Gastrocnemius medialis (tissue), 4 donors: ENCODE results near the gene DOCK6. TPM values are rescaled to one million over a fixed set of nuclear protein-coding genes. Genes with fewer than 3 reads are reported as not detected.

ENCODE experiments used
- ATAC-seq, 2 donors: fragments of 150-250 bp; one replicate each; pipeline ENCODE4 v1.9.1; 2016
- DNase-seq, 2 donors: peaks; one replicate each; pipeline ENCODE4 v3.0.0-alpha.2; 2019
- H3K27ac ChIP-seq, 4 donors: fragments of 200-600 bp; sonication (generic); 1 replicate in 1 of 4; 2 replicates in 3 of 4; pipeline ENCODE4 v1.5.1; 2016 to 2018; ENCODE audit warnings: mild to moderate bottlenecking in 2 of 4, moderate library complexity in 1 of 4
- H3K27me3 ChIP-seq, 3 donors: fragments of 200-600 bp; sonication (generic) in 2 of 3; 1 replicate in 1 of 3; 2 replicates in 2 of 3; pipeline versions ENCODE4 v1.5.1 to v1.6.0; 2016 to 2019; ENCODE audit warnings: mild to moderate bottlenecking in 1 of 3, moderate library complexity in 1 of 3
- H3K36me3 ChIP-seq, 2 donors: fragments of 200-600 bp; sonication (generic) in 1 of 2; one replicate each; pipeline ENCODE4 v1.5.1; 2017 to 2018
- H3K4me1 ChIP-seq, 2 donors: fragments of 200-600 bp; sonication (generic) in 1 of 2; one replicate each; pipeline ENCODE4 v1.5.1; 2016 to 2017; ENCODE audit warnings: mild to moderate bottlenecking in 2 of 2
- H3K4me3 ChIP-seq, 4 donors: fragments of 200-600 bp; sonication (generic) in 3 of 4; 1 replicate in 1 of 4; 2 replicates in 3 of 4; pipeline ENCODE4 v1.5.1; 2016 to 2019; ENCODE audit warnings: mild to moderate bottlenecking in 2 of 4
- H3K9me3 ChIP-seq, 3 donors: fragments of 200-600 bp; sonication (generic) in 2 of 3; 1 replicate in 1 of 3; 2 replicates in 2 of 3; pipeline ENCODE4 v1.5.1; 2016 to 2019
- POLR2A ChIP-seq, 2 donors: fragments of 450-650 bp; IDR thresholded peaks; one replicate each; pipeline ENCODE4 v1.6.1; 2017; ENCODE audit warnings: antibody characterized with exemption in 2 of 2, mild to moderate bottlenecking in 2 of 2, moderate library complexity in 2 of 2
- in situ Hi-C, 4 donors: fragments of 200-750 bp; cut with MboI; loops; one replicate each; pipeline versions ENCODE4 v1.15.0 to v1.8.0; 2017; ENCODE audit warnings: low sequenced_read_pairs in 4 of 4
- intact Hi-C: fragments of 100-400 bp; cut with DNase I; formaldehyde crosslinking; loops from one replicate; pipeline ENCODE4 v1.15.1; 2023; ENCODE audit warnings: low total_unique reads
- total RNA-seq, 4 donors: library from RNA; depleted of rRNA; stranded (reverse); fragments of >200 nt; gene quantifications; one replicate each; pipeline versions ENCODE4 v1.1.0 to v1.2.3, GENCODE V29; 2016
- TF ChIP-seq, protein P1 (sequence below), 5 experiments: fragments of 450-650 bp in 3 of 5; fragments of 200-600 bp in 2 of 5; sonication (generic) in 2 of 5; IDR thresholded peaks in 4 of 5; conservative IDR thresholded peaks in 1 of 5; 1 replicate in 4 of 5; 2 replicates in 1 of 5; pipeline ENCODE4 v1.5.1; 2016 to 2019; ENCODE audit warnings: antibody characterized with exemption in 5 of 5, mild to moderate bottlenecking in 3 of 5, moderate library complexity in 3 of 5

The DOCK6 gene
- total RNA-seq, 4 donors from 2014 or later = 4.7 to 9.6 (median 5.8) TPM

DNA sequence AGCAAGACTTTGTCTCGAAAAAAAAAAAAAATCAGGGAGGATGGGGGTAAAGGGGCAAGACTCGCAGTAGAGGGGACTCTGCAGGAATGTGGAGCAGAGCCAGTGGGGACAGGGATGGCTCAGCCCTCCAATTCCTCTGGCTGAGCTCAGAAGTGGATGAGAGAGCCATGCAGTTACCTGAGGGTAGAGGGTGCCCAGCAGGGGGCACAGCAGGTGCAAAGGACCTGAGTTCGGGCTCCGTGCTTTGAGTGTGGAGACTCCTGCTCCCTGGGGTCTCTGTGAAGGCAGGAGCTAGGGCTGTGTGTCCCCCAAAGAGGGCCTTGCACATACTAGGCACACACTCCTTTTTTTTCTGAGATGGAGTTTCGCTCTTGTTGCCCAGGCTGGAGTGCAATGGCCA lies 7.7 kb downstream of the DOCK6 start:
- TF ChIP-seq POLR2A (IDR thresholded peaks at IDR 0.05) = no peak
- TF ChIP-seq, protein P1, sequence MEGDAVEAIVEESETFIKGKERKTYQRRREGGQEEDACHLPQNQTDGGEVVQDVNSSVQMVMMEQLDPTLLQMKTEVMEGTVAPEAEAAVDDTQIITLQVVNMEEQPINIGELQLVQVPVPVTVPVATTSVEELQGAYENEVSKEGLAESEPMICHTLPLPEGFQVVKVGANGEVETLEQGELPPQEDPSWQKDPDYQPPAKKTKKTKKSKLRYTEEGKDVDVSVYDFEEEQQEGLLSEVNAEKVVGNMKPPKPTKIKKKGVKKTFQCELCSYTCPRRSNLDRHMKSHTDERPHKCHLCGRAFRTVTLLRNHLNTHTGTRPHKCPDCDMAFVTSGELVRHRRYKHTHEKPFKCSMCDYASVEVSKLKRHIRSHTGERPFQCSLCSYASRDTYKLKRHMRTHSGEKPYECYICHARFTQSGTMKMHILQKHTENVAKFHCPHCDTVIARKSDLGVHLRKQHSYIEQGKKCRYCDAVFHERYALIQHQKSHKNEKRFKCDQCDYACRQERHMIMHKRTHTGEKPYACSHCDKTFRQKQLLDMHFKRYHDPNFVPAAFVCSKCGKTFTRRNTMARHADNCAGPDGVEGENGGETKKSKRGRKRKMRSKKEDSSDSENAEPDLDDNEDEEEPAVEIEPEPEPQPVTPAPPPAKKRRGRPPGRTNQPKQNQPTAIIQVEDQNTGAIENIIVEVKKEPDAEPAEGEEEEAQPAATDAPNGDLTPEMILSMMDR (IDR thresholded peaks at IDR 0.05 in 4 of 5, conservative IDR thresholded peaks at IDR 0.05 in 1 of 5) = no peak
- H3K4me3 ChIP-seq = no peak overlapping the region
- H3K27me3 ChIP-seq = no peaks in the 10 kb centered on the region
- DNase-seq = no peak
- intact Hi-C loops = no loop called here
- H3K9me3 ChIP-seq = no peaks in the 10 kb centered on the region
- in situ Hi-C loops = no loop called here
- H3K36me3 ChIP-seq = peaks cover 0 to 8% of the 10 kb centered on the region in 2 donors
- peak overlapping the region; percentile 66 to 78 (median 76) for H3K27ac ChIP-seq
- no peak for ATAC-seq
- peaks cover 3 to 4% of the 10 kb centered on the region in 2 donors for H3K4me1 ChIP-seq

DNA sequence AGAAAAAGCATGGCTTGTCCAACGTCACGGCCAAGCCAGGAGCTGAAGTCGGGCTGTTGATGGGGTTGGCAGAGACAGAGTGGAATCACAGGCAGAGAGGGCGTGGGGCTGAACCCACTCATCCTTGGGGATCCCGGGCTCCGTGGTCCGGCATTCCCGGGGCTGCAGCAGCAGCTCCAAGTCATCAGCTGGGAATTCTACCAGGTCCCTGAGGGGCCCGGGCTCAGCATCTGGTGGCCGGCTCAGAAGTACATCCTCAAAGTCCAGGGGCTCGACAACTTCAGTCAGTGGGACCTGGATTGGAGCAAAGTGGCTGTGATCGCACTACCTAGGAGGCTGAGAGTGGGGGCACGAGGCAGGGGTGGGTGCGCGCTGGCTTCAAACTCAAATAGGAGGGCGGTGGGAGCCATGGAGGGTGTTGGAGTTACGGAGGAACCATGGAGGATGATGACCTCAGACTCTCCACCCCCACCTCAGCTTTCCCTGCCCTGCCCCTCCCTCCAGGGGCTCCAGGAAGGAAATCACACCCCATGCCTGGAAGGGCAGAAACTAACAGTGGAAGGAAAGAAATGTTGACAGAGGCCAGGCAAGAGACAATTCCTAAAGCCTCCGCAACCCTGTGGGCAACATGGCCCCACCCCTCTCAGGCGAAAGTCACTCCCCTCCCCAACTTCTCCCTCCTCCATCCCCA lies 9.5 kb downstream of the DOCK6 start:
- H3K36me3 ChIP-seq = peaks cover 0 to 8% of the 10 kb centered on the region in 2 donors
- H3K27me3 ChIP-seq = no peaks in the 10 kb centered on the region
- intact Hi-C loops (no loop called here), in situ Hi-C loops (no loop called here)
- ATAC-seq (no peak), DNase-seq (no peak)
- H3K4me1 ChIP-seq = peaks cover 4 to 9% of the 10 kb centered on the region in 2 donors
- H3K9me3 ChIP-seq = no peaks in the 10 kb centered on the region
- peak overlapping the region; percentile 66 to 78 (median 76) for H3K27ac ChIP-seq
- H3K4me3 ChIP-seq = no peak overlapping the region
- TF ChIP-seq, protein P1 (IDR thresholded peaks at IDR 0.05 in 4 of 5, conservative IDR thresholded peaks at IDR 0.05 in 1 of 5) = no peak
- no peak for TF ChIP-seq POLR2A (IDR thresholded peaks at IDR 0.05)

DNA sequence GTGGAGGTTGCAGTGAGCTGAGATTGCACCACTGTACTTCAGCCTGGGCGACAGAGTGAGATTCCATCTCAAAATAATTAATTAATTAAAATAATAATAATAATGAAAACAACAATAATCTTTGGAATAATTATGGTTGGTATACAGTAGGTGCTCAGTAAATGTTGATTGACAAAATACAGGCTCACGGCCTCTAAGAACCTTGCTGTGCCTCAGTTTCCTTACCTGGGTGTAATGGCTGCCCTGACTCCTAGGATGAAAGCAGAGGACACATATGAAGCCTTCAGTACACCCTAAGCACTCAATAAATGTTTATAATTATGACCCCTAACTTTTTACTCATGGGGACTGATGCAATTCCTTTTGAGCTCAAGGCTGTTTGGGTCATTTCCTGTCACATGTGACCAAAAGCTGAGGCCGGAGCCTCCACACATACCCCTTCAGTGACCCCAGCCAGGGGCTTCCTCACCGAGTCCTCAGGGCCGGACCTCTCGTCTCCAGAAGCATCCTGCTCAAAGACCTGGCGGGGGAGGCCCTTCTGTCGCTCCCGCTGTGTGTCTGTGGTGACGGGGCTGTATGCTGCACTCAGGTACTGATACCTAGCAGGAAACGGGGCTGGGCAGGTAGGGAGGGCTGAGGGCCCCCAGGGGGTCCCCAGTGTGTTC lies 10.5 kb downstream of the DOCK6 start:
- Histone ChIP-seq H3K27me3 (no peaks in the 10 kb centered on the region), H3K27ac (peak overlapping the region in 3 of 4 donors; percentile 74 to 78 (median 77)), H3K4me1 (peaks cover 8 to 12% of the 10 kb centered on the region in 2 donors), H3K9me3 (no peaks in the 10 kb centered on the region), H3K36me3 (peaks cover 0 to 8% of the 10 kb centered on the region in 2 donors), H3K4me3 (no peak overlapping the region)
- intact Hi-C loops (no loop called here), in situ Hi-C loops (no loop called here)
- ATAC-seq = no peak
- DNase-seq = no peak
- TF ChIP-seq POLR2A (IDR thresholded peaks at IDR 0.05) = no peak
- TF ChIP-seq, protein P1 (IDR thresholded peaks at IDR 0.05 in 4 of 5, conservative IDR thresholded peaks at IDR 0.05 in 1 of 5) = no peak

DNA sequence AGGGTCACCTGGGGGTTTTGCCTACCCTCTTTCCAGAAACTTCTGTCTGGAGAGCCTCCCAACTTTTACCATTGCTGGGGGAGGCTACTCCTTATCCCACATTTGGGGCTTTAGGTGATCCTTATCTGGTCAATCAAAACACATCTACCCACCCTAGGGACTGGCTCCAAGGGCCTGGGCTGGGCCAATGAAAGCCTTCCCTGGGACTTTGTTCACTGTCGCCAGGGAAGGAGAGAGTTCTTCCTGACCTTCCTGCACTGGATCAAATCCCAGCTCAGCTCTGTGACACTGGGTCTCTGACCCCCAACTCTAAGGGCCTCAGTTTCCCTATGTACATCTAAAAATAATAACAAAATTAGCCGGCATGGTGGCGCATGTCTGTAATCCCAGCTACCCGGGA lies 11.1 kb downstream of the DOCK6 start:
- peaks cover 0 to 8% of the 10 kb centered on the region in 2 donors for H3K36me3 ChIP-seq
- intact Hi-C loops (no loop called here), in situ Hi-C loops (no loop called here)
- peaks cover 10 to 12% of the 10 kb centered on the region in 2 donors for H3K4me1 ChIP-seq
- H3K4me3 ChIP-seq = no peak overlapping the region
- no peaks in the 10 kb centered on the region for H3K27me3 ChIP-seq
- no peak for TF ChIP-seq POLR2A (IDR thresholded peaks at IDR 0.05)
- TF ChIP-seq, protein P1 (IDR thresholded peaks at IDR 0.05 in 4 of 5, conservative IDR thresholded peaks at IDR 0.05 in 1 of 5) = no peak
- no peak for ATAC-seq
- peak overlapping the region in 3 of 4 donors; percentile 33 to 77 (median 74) for H3K27ac ChIP-seq
- H3K9me3 ChIP-seq = no peaks in the 10 kb centered on the region
- no peak for DNase-seq
